Testis (tissue), 3 donors: ENCODE results near the gene TVP23C. TPM values are rescaled to one million over a fixed set of nuclear protein-coding genes. Genes with fewer than 3 reads are reported as not detected.
A peak's percentile ranks its signal among the peaks of the same experiment; 100 is the strongest.

Experiments used
- DNase-seq: peaks from one replicate; pipeline ENCODE4 v3.0.0-alpha.2; 2019
- H3K27ac ChIP-seq, 2 donors: fragments of 200-600 bp; sonication (generic); one replicate each; pipeline ENCODE4 v1.5.1; 2019
- H3K27me3 ChIP-seq: fragments of 200-600 bp; sonication (generic); one replicate; pipeline ENCODE4 v1.5.1; 2019
- H3K36me3 ChIP-seq: fragments of 200-600 bp; sonication (generic); one replicate; pipeline ENCODE4 v1.5.1; 2017; ENCODE audit warnings: low read depth; ENCODE audit errors: missing control alignments
- H3K4me1 ChIP-seq: fragments of 200-600 bp; sonication (generic); one replicate; pipeline ENCODE4 v1.5.1; 2019
- H3K4me3 ChIP-seq, 2 donors: fragments of 200-600 bp; sonication (generic); one replicate each; pipeline ENCODE4 v1.5.1; 2017 to 2019
- H3K9me3 ChIP-seq: fragments of 200-600 bp; sonication (generic); one replicate; pipeline ENCODE4 v1.5.1; 2017
- CTCF ChIP-seq, 3 experiments: fragments of 450-650 bp in 2 of 3; fragments of 200-600 bp in 1 of 3; sonication (generic) in 1 of 3; IDR thresholded peaks; one replicate each; pipeline ENCODE4 v1.5.1; 2016 to 2019; ENCODE audit warnings: antibody characterized with exemption in 3 of 3, mild to moderate bottlenecking in 2 of 3, moderate library complexity in 1 of 3
- POLR2A ChIP-seq: fragments of 450-650 bp; IDR thresholded peaks from one replicate; pipeline ENCODE4 v1.6.1; 2017; ENCODE audit warnings: antibody characterized with exemption, mild to moderate bottlenecking, moderate library complexity
- WGBS, 2 donors: methylation state at CpG; one replicate each; pipeline ENCODE4 v1.1.5; 2018; 5-methylcytosine and 5-hydroxymethylcytosine counted together
- intact Hi-C: fragments of 100-400 bp; cut with DNase I; formaldehyde crosslinking; loops from one replicate; pipeline ENCODE4 v1.15.1; 2023; ENCODE audit warnings: low total_unique reads
- polyA plus RNA-seq: library from polyadenylated mRNA; stranded (reverse); fragments of 350-450 nt; fragmentation: Illumina TruSeq; extraction: RNeasy Lipid Tissue Mini Kit (QIAGEN cat#74804); gene quantifications from one replicate; pipeline ENCODE4 v1.2.3, GENCODE V29; 2014; ENCODE audit warnings: low read depth, low replicate concordance; ENCODE audit not compliant: insufficient read depth
- total RNA-seq, 2 donors: library from RNA; depleted of rRNA; stranded (reverse); fragments of >200 nt; gene quantifications; one replicate each; pipeline ENCODE4 v1.2.3, GENCODE V29; 2016

TVP23C gene
- total and polyA plus RNA-seq, 3 donors from 2014 or later: 6.3 to 48.6 (median 41.1) TPM

GRCh38 chr17:15513058-15513791 lies 50.1 kb downstream of the TVP23C start:
- peak overlapping the region; percentile 56 to 73 for H3K27ac ChIP-seq
- no peaks in the 10 kb centered on the region for H3K27me3 ChIP-seq
- H3K4me1 ChIP-seq: peaks cover 6% of the 10 kb centered on the region
- no peak for TF ChIP-seq CTCF (IDR thresholded peaks at IDR 0.05)
- TF ChIP-seq POLR2A: no peak
- no peak overlapping the region for H3K4me3 ChIP-seq
- DNase-seq: no peak
- WGBS, 2 donors: 37 to 45% methylated on average over 6 of the region's 6 CpGs
- intact Hi-C loops: no loop called here
- H3K9me3 ChIP-seq: no peaks in the 10 kb centered on the region
- H3K36me3 ChIP-seq: no peaks in the 10 kb centered on the region

GRCh38 chr17:15512071-15512709 lies 51.1 kb downstream of the TVP23C start:
- Histone ChIP-seq H3K4me1 (peaks cover 6% of the 10 kb centered on the region), H3K27me3 (no peaks in the 10 kb centered on the region), H3K36me3 (no peaks in the 10 kb centered on the region), H3K4me3 (no peak overlapping the region), H3K27ac (peak overlapping the region in 1 of 2 donors; percentile 73), H3K9me3 (no peaks in the 10 kb centered on the region)
- intact Hi-C loops: no loop called here
- TF ChIP-seq POLR2A (no peak), CTCF (IDR thresholded peaks at IDR 0.05) (no peak)
- DNase-seq: no peak
- WGBS, 2 donors: 95 to 97% methylated on average over 4 of the region's 4 CpGs

- intact Hi-C loops: no loop called here
- H3K4me3 ChIP-seq: no peak overlapping the region
- no peaks in the 10 kb centered on the region for H3K9me3 ChIP-seq
- H3K4me1 ChIP-seq: peaks cover 6% of the 10 kb centered on the region
- 91 to 94% methylated on average over 2 of the region's 2 CpGs for WGBS, 2 donors
- DNase-seq: no peak
- H3K27me3 ChIP-seq: no peaks in the 10 kb centered on the region
- H3K36me3 ChIP-seq: no peaks in the 10 kb centered on the region
- no peak overlapping the region for H3K27ac ChIP-seq
- no peak for TF ChIP-seq POLR2A
- TF ChIP-seq CTCF (IDR thresholded peaks at IDR 0.05): no peak
Measured at GRCh38 chr17:15511142-15511541, 52.1 kb downstream of the TVP23C start.

GRCh38 chr17:15510361-15510760 lies 52.9 kb downstream of the TVP23C start:
- Histone ChIP-seq H3K36me3 (no peaks in the 10 kb centered on the region), H3K27ac (no peak overlapping the region), H3K4me3 (no peak overlapping the region), H3K27me3 (no peaks in the 10 kb centered on the region), H3K4me1 (peaks cover 6% of the 10 kb centered on the region), H3K9me3 (no peaks in the 10 kb centered on the region)
- intact Hi-C loops: no loop called here
- WGBS, 2 donors: 62 to 66% methylated on average over 3 of the region's 3 CpGs
- no peak for DNase-seq
- no peak for TF ChIP-seq CTCF (IDR thresholded peaks at IDR 0.05)
- TF ChIP-seq POLR2A: no peak
